ENCODE data around the gene GLRX3. TPM values are rescaled to one million over a fixed set of nuclear protein-coding genes. Genes with fewer than 3 reads are reported as not detected.

Gene GLRX3
- total and polyA plus RNA-seq, 7 donors, result 53.9 to 249 (median 76.9) TPM

- Histone ChIP-seq H3K27ac (no peak overlapping the region), H3K27me3 (ENCODE audit: insufficient read depth in 3 of 3, low read length in 2 of 3) (no peaks in the 10 kb centered on the region), H3K36me3 (ENCODE audit: insufficient read depth in 1 of 2, low read depth in 1 of 2) (peaks cover 8 to 76% of the 10 kb centered on the region in 2 donors), H3K9me3 (no peaks in the 10 kb centered on the region), H3K4me1 (no peaks in the 10 kb centered on the region), H3K4me3 (no peak overlapping the region)
- TF ChIP-seq, protein P1, sequence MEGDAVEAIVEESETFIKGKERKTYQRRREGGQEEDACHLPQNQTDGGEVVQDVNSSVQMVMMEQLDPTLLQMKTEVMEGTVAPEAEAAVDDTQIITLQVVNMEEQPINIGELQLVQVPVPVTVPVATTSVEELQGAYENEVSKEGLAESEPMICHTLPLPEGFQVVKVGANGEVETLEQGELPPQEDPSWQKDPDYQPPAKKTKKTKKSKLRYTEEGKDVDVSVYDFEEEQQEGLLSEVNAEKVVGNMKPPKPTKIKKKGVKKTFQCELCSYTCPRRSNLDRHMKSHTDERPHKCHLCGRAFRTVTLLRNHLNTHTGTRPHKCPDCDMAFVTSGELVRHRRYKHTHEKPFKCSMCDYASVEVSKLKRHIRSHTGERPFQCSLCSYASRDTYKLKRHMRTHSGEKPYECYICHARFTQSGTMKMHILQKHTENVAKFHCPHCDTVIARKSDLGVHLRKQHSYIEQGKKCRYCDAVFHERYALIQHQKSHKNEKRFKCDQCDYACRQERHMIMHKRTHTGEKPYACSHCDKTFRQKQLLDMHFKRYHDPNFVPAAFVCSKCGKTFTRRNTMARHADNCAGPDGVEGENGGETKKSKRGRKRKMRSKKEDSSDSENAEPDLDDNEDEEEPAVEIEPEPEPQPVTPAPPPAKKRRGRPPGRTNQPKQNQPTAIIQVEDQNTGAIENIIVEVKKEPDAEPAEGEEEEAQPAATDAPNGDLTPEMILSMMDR (IDR thresholded peaks at IDR 0.05), result no peak
- DNase-seq (no peak), ATAC-seq (no peak)
- WGBS, 3 donors, result 93 to 100% (median 97%) methylated on average over 1 of the region's 1 CpG
- intact Hi-C loops (cut with DNase I), result loop anchor here in 1 of 2 donors (10.0 kb wide), 1 partner anchor 1694 kb away; no protein-coding TSS in a partner anchor
These were observed 44.2 kb downstream of the GLRX3 start for GRCh38 chr10:130180416-130180815.

- no peak for DNase-seq
- Histone ChIP-seq H3K4me1 (no peaks in the 10 kb centered on the region), H3K27ac (no peak overlapping the region), H3K9me3 (no peaks in the 10 kb centered on the region), H3K4me3 (no peak overlapping the region), H3K36me3 (ENCODE audit: insufficient read depth in 1 of 2, low read depth in 1 of 2) (peaks cover 9 to 82% of the 10 kb centered on the region in 2 donors), H3K27me3 (ENCODE audit: insufficient read depth in 3 of 3, low read length in 2 of 3) (no peaks in the 10 kb centered on the region)
- WGBS, 3 donors, result 59 to 78% (median 62%) methylated on average over 5 of the region's 5 CpGs
- no peak for ATAC-seq
- intact Hi-C loops (cut with DNase I), result loop anchor here in 1 of 2 donors (10.0 kb wide), 1 partner anchor 1693 kb away; no protein-coding TSS in a partner anchor
- TF ChIP-seq, protein P1 (IDR thresholded peaks at IDR 0.05), result no peak
These were observed 45.7 kb downstream of the GLRX3 start for GRCh38 chr10:130181858-130182257.

- H3K36me3 ChIP-seq (ENCODE audit: insufficient read depth in 1 of 2, low read depth in 1 of 2), result peaks cover 7 to 74% of the 10 kb centered on the region in 2 donors
- H3K4me3 ChIP-seq, result no peak overlapping the region
- no peaks in the 10 kb centered on the region for H3K27me3 ChIP-seq (ENCODE audit: insufficient read depth in 3 of 3, low read length in 2 of 3)
- 74 to 87% (median 79%) methylated on average over 11 of the region's 11 CpGs for WGBS, 3 donors
- TF ChIP-seq, protein P1 (IDR thresholded peaks at IDR 0.05), result no peak
- H3K9me3 ChIP-seq, result no peaks in the 10 kb centered on the region
- ATAC-seq (no peak), DNase-seq (no peak)
- intact Hi-C loops (cut with DNase I), result loop anchor here (5.0 to 10.0 kb wide), 2 partner anchors 1687 to 1689 kb away; no protein-coding TSS in a partner anchor
- no peak overlapping the region for H3K27ac ChIP-seq
- no peaks in the 10 kb centered on the region for H3K4me1 ChIP-seq
These were observed 49.4 kb downstream of the GLRX3 start for GRCh38 chr10:130185591-130185990.

DNA sequence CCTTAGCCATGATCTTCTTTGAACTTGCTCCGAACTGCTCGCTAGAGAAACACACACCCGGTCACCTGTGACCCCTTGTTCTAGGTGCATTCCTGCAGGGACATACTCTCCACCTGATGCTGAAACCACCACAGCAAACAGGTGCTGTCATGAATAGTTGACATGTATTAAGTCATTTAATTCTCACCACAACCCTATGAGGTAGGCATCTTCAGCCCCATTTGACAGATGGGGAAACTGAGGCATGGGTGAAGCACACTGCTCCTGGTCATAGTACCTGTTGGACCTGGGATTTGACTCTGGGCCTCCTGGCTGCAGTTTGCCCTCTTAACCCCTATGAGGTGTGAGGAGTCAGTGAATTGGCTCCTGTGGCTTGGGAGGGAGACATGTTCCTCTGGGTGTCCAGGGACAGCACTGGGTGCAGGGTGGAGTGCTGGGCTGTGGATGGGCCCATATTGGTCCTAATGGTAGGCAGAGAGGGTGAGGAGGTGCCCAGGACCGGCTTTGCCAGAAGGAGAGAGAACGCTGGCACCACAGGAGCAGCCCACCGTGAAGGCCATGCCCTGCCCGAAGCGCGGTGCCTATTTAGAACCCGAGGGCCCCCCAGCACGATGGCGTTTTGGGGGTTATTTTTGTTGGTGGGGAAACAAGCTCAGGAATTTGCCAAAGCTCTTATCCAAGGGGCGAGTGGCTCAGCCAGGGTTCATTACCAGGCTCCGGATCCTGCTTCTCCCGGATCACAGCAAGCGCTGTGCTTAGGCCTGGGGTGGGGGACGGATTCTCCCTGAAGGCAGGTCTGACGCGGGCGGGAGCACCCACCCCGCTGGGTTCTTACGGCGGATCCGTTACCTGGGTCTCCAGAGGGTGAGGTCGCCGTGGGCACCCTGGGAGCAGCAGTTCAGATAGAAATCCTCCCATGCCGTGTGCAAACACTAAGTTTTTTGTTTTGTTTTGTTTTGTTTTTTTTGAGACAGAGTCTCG, 52.3 kb downstream of the GLRX3 start:
- no peaks in the 10 kb centered on the region for H3K27me3 ChIP-seq (ENCODE audit: insufficient read depth in 3 of 3, low read length in 2 of 3)
- intact Hi-C loops (cut with DNase I), result loop anchor here (5.0 to 10.0 kb wide), 2 partner anchors 1684 to 1686 kb away; no protein-coding TSS in a partner anchor
- H3K27ac ChIP-seq, result no peak overlapping the region
- DNase-seq, result no peak
- ATAC-seq, result no peak
- no peaks in the 10 kb centered on the region for H3K9me3 ChIP-seq
- 91 to 94% (median 93%) methylated on average over 28 of the region's 28 CpGs for WGBS, 3 donors
- TF ChIP-seq, protein P1 (IDR thresholded peaks at IDR 0.05), result no peak
- no peaks in the 10 kb centered on the region for H3K4me1 ChIP-seq
- H3K36me3 ChIP-seq (ENCODE audit: insufficient read depth in 1 of 2, low read depth in 1 of 2), result peaks cover 4 to 46% of the 10 kb centered on the region in 2 donors
- H3K4me3 ChIP-seq, result no peak overlapping the region
